NCI-H524 (cell line): ENCODE measurements around the gene SPEM1.
"Not testable (repeated sequence)": the region's sequence is repeated elsewhere in the genome, so short reads cannot be mapped to it uniquely, and the experiment has no call there.

Source experiments
- DNase-seq, 2 experiments: peaks; one replicate each; lab custom pipeline; 2025; lab: John Stamatoyannopoulos, UW

SPEM1 gene

DNA sequence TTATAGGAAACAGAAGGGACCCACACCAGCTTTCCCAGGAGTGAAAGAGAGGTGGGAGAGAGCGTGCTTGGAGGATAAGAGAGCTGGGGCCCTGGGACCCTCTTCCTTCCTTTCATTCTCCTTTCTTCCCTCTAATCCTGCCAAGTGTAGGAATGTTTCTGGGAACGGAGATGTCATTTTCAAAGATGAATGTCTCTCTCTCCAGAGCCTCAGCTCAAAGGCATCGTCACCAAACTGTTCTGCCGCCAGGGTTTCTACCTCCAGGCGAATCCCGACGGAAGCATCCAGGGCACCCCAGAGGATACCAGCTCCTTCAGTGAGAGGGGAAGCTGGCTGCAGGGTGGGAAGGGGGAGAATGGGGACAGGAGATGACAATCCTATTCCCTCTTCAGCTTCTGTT is 21.1 kb downstream of the SPEM1 start:
- DNase-seq = no peak

- no peak for DNase-seq
Observed at GRCh38 chr17:7442142-7442541, 22.0 kb downstream of the SPEM1 start.

GRCh38 chr17:7443499-7444485 is 23.7 kb downstream of the SPEM1 start:
- no peak for DNase-seq

DNA sequence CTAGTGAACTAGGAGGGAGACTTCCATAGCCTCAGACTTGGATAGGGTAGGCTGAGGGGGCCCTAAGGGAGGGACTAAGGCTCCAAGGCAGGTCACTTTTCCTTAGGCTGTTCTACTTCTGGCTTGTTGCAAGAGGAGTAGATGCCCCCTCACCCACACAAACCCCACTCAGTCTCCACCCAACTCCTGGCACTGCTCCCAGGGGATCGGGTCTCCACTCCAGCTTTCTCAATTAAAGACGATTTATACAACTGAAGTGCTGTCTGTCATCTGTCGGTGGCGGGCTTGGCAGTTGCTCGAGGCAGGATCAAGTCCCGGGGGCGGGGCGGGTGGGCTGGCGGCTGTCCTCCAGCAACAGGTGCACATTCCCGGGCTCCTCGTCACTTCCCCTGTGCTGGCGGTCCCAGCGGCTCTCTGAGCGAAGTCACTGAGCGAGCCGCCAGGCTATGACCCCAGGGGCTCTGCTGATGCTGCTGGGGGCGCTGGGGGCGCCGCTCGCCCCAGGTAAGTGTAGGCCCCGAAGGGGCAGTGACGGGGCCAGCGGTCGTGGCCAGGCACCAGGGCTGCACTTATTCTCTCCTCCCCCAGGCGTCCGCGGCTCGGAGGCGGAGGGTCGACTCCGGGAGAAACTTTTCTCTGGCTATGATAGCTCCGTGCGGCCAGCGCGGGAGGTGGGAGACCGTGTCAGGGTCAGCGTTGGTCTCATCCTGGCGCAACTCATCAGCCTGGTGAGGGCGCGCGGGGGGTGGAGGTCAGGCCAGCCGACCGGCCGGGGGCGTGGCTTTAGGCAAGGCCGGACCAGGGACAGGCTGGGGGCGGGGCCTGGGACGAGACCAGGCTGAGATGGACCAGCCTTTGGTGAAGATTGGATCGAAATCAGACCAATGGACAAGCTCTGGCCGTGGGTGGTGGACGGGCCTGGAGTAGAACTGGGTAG is 24.8 kb downstream of the SPEM1 start, which contains the start of gene CHRNB1:
Gene CHRNB1, plus strand, starts transcription at position 380 of the 937 bp plus-strand sequence. Its CDS starts 67 bp downstream, at position 447.
- peak; percentile 72 to 85 for DNase-seq

DNA sequence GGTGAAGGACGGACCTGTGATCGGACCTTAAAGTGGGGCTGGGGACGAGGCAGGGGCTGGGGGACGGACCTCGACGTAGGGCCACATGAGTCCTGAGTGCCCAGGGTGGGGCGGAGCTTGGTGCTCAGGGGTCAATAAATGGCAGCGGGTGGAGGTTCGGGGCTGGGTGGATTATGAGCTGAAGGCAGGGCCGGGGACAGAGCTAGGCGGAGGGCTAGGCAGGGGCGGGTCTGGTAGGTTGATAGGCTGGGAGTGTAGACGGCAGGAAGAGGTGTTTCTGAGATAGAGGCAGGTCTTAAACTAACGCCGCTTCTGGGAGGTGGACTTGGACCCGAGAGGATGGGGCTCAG is 25.5 kb downstream of the SPEM1 start:
- no peak for DNase-seq

DNA sequence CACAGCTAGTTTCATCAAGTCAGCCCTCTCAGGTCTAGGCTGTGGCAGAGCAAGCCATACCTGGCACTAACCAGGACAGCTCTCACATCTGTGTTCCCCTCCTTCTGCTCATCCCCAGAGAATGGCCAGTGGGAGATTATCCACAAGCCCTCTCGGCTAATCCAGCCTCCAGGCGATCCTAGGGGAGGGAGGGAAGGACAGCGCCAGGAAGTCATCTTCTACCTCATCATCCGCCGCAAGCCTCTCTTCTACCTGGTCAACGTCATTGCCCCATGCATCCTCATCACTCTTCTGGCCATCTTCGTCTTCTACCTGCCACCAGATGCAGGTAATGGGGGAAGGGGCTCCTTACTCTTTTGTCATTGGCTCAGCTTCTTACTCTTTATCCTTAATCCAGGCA is 28.3 kb downstream of the SPEM1 start:
- no peak for DNase-seq

DNA sequence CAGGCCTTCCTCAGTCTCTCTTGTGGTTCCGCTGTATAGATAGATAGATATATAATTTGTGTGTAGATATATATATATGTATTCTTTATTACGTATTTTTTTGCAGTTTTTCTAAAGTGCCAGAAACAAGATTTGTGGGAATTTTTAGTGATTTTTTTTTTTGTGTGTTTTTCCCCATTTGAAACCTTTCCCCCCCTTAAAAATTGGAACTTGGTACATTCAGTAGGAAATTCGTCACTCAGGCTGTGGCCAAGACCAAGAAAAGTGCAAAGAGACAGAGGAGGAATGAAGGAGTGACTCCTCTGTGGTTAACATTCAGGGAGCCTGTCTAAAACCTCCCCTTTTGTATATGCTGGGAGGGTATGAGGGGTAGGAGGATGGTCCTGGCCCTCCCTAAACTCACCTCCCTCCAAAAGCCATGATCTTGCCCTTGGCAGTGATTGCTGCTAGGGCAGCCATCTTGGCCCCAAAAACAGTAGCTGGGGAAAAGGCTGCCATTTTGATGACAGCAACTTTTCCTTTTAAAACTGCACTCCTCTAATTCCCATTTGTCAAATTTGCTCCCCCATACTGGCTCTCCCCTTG is 39.9 kb downstream of the SPEM1 start:
- no peak for DNase-seq

- no peak for DNase-seq
Observed at GRCh38 chr17:7460850-7461660, 40.9 kb downstream of the SPEM1 start.

GRCh38 chr17:7462474-7463371 is 42.6 kb downstream of the SPEM1 start:
- DNase-seq = no peak

GRCh38 chr17:7463372-7463846 is 43.3 kb downstream of the SPEM1 start:
- DNase-seq = no peak

DNA sequence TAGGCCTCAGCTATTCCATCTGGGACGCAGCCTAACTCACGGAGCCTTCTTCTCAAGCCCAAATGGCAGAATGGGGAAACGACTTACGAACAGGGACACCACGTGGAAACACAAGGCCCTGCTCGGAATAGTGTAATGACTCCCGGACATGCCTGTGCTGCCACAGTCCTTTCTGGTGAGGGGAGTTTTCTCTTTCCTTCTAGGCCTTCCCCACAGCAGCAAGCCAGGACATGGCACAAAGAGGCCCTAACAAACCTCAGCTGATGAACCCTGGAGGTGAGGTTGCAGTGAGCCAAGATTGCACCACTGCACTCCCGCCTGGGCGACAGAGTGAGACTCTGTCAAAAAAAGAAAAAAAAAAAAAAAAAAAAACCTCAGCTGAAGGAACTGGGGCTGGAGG is 44.0 kb downstream of the SPEM1 start:
- no peak for DNase-seq

- DNase-seq = no peak
Observed at GRCh38 chr17:7465597-7466275, 45.6 kb downstream of the SPEM1 start.

DNA sequence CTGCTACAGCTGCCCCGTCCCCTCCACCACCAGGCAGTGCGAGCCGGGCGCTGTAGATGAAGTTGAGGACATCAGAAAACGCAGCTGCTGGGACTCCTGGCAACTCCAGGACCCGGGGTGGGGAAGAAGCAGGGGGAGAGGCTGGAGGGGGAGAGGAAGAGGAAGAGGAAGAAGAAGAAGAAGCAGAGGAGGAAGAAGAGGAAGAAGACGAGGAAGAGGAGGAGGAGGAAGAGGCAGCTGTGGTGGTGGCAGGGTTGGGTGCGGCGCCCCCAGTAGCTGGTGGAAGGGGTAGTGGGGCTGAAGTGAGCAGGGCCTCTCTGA is 46.2 kb downstream of the SPEM1 start:
- no peak for DNase-seq

DNA sequence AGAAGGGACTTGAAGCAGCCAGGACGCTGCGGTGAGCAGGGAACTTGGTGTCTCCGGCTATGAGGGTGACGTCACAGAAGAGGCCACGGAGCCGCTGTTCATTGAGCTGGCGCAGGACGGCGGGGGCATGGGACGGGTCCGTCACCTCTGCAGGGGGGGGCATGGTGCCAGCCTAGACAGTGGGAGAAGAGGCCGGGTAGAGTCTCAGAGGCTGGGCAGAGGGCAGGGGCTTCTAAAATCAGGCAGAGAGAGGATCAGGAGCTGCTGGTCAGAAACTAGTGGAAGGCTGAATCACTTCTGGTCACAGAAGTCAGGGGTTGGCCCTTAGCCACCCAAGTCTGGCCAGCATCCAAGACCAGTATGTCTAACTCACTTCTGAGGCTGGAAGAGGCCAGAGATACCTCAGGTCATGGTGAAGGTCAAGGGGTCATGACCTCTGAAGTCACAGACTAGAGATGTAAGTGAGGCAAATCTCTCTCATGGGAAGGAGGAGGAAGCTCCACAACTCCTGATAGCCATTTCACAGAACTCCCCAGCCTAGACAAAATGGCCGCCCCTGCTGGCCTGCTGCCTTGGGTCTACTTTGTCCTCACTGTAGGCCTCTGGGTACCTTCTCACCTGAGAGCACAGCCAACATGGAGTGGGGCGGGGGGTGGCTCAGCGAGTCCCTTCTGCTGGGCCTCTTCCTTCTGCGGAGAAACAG is 46.7 kb downstream of the SPEM1 start:
- DNase-seq = no peak

- no peak for DNase-seq
Observed at GRCh38 chr17:7467498-7467897, 47.4 kb downstream of the SPEM1 start.

DNA sequence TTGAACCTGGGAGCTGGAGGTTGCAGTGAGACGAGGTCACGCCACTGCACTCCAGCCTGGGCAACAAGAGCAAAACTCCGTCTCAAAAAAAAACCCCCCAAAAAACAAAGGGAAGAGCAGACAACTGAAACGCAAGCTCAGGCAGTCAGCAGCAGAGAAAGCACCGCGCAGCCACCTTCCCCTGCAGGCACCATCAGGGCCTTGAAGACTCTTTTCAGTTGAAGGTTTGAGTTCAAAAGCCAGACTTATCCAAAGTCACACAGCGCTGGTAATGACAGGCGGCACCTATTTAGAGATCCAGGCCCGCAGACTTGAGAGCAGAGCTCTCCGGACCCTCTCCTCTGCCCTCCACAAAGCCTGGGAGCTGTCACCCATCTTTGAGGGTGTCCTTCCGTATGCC is 48.2 kb downstream of the SPEM1 start:
- DNase-seq = no peak

DNA sequence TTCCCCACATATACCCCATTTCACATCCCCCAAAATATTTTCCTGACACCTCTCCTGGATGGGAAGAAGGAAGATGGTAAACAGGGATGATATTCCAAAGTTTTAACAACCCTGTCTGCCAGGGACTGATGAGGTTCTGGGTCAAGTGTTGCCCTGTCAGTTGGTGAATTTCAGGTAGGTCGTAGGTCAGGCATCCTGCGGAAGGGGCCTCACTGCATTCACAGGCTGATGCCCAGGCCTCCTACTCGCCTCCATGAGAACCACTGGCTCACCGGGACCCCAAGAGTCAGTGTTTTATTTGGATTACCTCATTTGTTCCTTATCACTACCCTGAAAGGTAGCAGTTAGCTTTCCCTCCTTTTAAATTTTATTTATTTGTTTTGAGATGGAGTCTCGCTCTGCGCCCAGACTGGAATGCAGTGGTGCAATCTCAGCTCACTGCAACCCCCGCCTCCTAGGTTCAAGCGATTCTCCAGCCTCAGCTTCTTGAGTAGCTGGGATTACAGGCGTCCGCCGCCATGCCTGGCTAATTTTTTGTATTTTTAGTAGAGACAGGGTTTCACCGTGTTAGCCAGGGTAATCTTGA is 48.8 kb downstream of the SPEM1 start:
- DNase-seq = no peak

- not testable (repeated sequence) for DNase-seq
Observed at GRCh38 chr17:7469843-7470242, 49.7 kb downstream of the SPEM1 start.
